ENCODE results near the gene ELAPOR2. TPM values are rescaled to one million over a fixed set of nuclear protein-coding genes. Genes with fewer than 3 reads are reported as not detected.

ELAPOR2 gene
- total RNA-seq, 1 experiment from 2014 or later, result not detected

Other genes starting within 250 kb of the ELAPOR2 start
- gene DMTF1, start 92.8 kb upstream of the ELAPOR2 start, total RNA-seq (2014; rRNA removed; shearing (Covaris generic); ENCODE audit: low replicate concordance), result 11.2 and 18.6 TPM in 2 replicates
- 12.9 and 24.7 TPM in 2 replicates for gene TMEM243, start 160.1 kb upstream of the ELAPOR2 start, total RNA-seq (2014; rRNA removed; shearing (Covaris generic); ENCODE audit: low replicate concordance)